Measurements from ENCODE around the gene VAT1L. TPM values are rescaled to one million over a fixed set of nuclear protein-coding genes. Genes with fewer than 3 reads are reported as not detected.

Gene VAT1L
- total RNA-seq, 2 donors from 2014 or later, result 0.33 to 2.3 TPM

DNA sequence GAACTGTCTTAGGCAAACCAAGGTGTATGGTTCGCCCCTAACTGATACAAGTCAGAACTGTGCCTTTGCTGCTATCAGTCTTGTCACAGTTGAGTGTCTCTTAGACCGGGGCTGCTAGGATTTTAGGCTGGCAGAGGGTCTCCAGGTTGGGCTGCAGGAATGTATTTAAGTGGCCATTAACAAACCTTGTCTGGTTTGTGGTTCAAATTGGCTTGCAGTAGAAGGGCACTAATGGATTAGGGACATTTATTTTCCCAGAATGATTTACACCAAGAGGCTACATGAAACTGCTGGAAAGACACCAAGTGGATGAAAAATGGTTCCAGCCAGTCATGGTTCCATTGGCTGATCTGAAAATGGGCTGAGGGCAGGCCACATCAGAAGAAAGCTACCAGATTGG is 5.1 kb downstream of the VAT1L start:
- ATAC-seq, result no peak

GRCh38 chr16:77794586-77794985 is 6.2 kb downstream of the VAT1L start:
- WGBS, 2 donors, result 66 to 69% methylated on average over 3 of the region's 3 CpGs
- no peak overlapping the region for H3K4me3 ChIP-seq

More for the DNA sequence above, 5.1 kb downstream of the VAT1L start:
- DNase-seq, result no peak
- Histone ChIP-seq H3K4me3 (no peak overlapping the region), H3K4me1 (peaks cover 11% of the 10 kb centered on the region), H3K36me3 (replicated peaks in 1 of 2; ENCODE audit: insufficient read depth in 1 of 2, low read depth in 2 of 2) (no peaks in the 10 kb centered on the region), H3K27me3 (peaks cover 0 to 11% of the 10 kb centered on the region in 2 donors), H3K27ac (no peak overlapping the region), H3K9me3 (no peaks in the 10 kb centered on the region)
- WGBS, 2 donors, result 45 to 61% methylated on average over 1 to 2 of the region's 2 CpGs
- intact Hi-C loops (cut with DNase I), result no loop called here
- TF ChIP-seq, protein P1, sequence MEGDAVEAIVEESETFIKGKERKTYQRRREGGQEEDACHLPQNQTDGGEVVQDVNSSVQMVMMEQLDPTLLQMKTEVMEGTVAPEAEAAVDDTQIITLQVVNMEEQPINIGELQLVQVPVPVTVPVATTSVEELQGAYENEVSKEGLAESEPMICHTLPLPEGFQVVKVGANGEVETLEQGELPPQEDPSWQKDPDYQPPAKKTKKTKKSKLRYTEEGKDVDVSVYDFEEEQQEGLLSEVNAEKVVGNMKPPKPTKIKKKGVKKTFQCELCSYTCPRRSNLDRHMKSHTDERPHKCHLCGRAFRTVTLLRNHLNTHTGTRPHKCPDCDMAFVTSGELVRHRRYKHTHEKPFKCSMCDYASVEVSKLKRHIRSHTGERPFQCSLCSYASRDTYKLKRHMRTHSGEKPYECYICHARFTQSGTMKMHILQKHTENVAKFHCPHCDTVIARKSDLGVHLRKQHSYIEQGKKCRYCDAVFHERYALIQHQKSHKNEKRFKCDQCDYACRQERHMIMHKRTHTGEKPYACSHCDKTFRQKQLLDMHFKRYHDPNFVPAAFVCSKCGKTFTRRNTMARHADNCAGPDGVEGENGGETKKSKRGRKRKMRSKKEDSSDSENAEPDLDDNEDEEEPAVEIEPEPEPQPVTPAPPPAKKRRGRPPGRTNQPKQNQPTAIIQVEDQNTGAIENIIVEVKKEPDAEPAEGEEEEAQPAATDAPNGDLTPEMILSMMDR (IDR thresholded peaks at IDR 0.05), result no peak
- TF ChIP-seq POLR2A (IDR thresholded peaks at IDR 0.05), result no peak

GRCh38 chr16:77801817-77802216 is 13.5 kb downstream of the VAT1L start:
- ATAC-seq, result no peak
- Histone ChIP-seq H3K27me3 (no peaks in the 10 kb centered on the region), H3K4me3 (no peak overlapping the region), H3K36me3 (replicated peaks in 1 of 2; ENCODE audit: insufficient read depth in 1 of 2, low read depth in 2 of 2) (no peaks in the 10 kb centered on the region), H3K9me3 (no peaks in the 10 kb centered on the region), H3K27ac (no peak overlapping the region), H3K4me1 (no peaks in the 10 kb centered on the region)
- intact Hi-C loops (cut with DNase I), result no loop called here
- DNase-seq, result no peak
- TF ChIP-seq POLR2A (IDR thresholded peaks at IDR 0.05), result no peak
- TF ChIP-seq, protein P1 (IDR thresholded peaks at IDR 0.05), result no peak
- WGBS, 2 donors, result 89 to 90% methylated on average over 8 of the region's 8 CpGs

More at GRCh38 chr16:77794586-77794985, 6.2 kb downstream of the VAT1L start:
- Histone ChIP-seq H3K27ac (no peak overlapping the region), H3K4me1 (no peaks in the 10 kb centered on the region), H3K27me3 (peaks cover 0 to 2% of the 10 kb centered on the region in 2 donors), H3K9me3 (no peaks in the 10 kb centered on the region), H3K36me3 (replicated peaks in 1 of 2; ENCODE audit: insufficient read depth in 1 of 2, low read depth in 2 of 2) (no peaks in the 10 kb centered on the region)
- TF ChIP-seq, protein P1 (IDR thresholded peaks at IDR 0.05), result no peak
- no peak for TF ChIP-seq POLR2A (IDR thresholded peaks at IDR 0.05)
- intact Hi-C loops (cut with DNase I), result no loop called here
- no peak for DNase-seq
- no peak for ATAC-seq

GRCh38 chr16:77805398-77805797 is 17.0 kb downstream of the VAT1L start:
- H3K9me3 ChIP-seq, result no peaks in the 10 kb centered on the region
- H3K4me3 ChIP-seq, result no peak overlapping the region
- intact Hi-C loops (cut with DNase I), result no loop called here
- ATAC-seq (no peak), DNase-seq (peak in 3 of 4 donors; percentile 28 to 58 (median 42))
- H3K27ac ChIP-seq, result no peak overlapping the region
- H3K27me3 ChIP-seq, result no peaks in the 10 kb centered on the region
- 27 to 38% methylated on average over 10 of the region's 10 CpGs for WGBS, 2 donors
- H3K36me3 ChIP-seq (replicated peaks in 1 of 2; ENCODE audit: insufficient read depth in 1 of 2, low read depth in 2 of 2), result no peaks in the 10 kb centered on the region
- TF ChIP-seq, protein P1 (IDR thresholded peaks at IDR 0.05), result no peak
- no peak for TF ChIP-seq POLR2A (IDR thresholded peaks at IDR 0.05)
- H3K4me1 ChIP-seq, result no peaks in the 10 kb centered on the region

- Histone ChIP-seq H3K27me3 (no peaks in the 10 kb centered on the region), H3K4me1 (no peaks in the 10 kb centered on the region), H3K27ac (no peak overlapping the region), H3K4me3 (no peak overlapping the region), H3K36me3 (replicated peaks in 1 of 2; ENCODE audit: insufficient read depth in 1 of 2, low read depth in 2 of 2) (no peaks in the 10 kb centered on the region), H3K9me3 (no peaks in the 10 kb centered on the region)
- 81 to 83% methylated on average over 1 of the region's 1 CpG for WGBS, 2 donors
- no peak for ATAC-seq
- TF ChIP-seq, protein P1 (IDR thresholded peaks at IDR 0.05), result no peak
- no peak for DNase-seq
- intact Hi-C loops (cut with DNase I), result no loop called here
Measured at GRCh38 chr16:77807021-77807420, 18.7 kb downstream of the VAT1L start.
